GM18951 (cell line): Measurements from ENCODE around the gene PHF21B.
"Not testable (repeated sequence)": the region's sequence is repeated elsewhere in the genome, so short reads cannot be mapped to it uniquely, and the experiment has no call there.

Experiments
- POLR2A ChIP-seq: IDR thresholded peaks from 4 replicates; pipeline ENCODE4 v1.6.1; 2011; ENCODE audit warnings: mild to moderate bottlenecking; ENCODE audit not compliant: insufficient read length, insufficient read depth; ENCODE audit errors: extremely low read depth
- in situ Hi-C: fragments of 300-500 bp; cut with MboI; formaldehyde crosslinking; loops from one replicate; pipeline ENCODE4 v1.12.0; 2022; ENCODE audit warnings: low sequenced_read_pairs, mixed read lengths, inconsistent platforms; ENCODE audit not compliant: unreplicated experiment

The PHF21B gene

GRCh38 chr22:44927463-44928135, 82.2 kb downstream of the PHF21B start:
- in situ Hi-C loops = no loop called here
- TF ChIP-seq POLR2A = no peak

- TF ChIP-seq POLR2A = no peak
- in situ Hi-C loops = no loop called here
These were observed 83.1 kb downstream of the PHF21B start for GRCh38 chr22:44926491-44927415.

- TF ChIP-seq POLR2A = no peak
- in situ Hi-C loops = no loop called here
These were observed 83.7 kb downstream of the PHF21B start for GRCh38 chr22:44926124-44926475.

- no peak for TF ChIP-seq POLR2A
- in situ Hi-C loops = no loop called here
These were observed 84.2 kb downstream of the PHF21B start for GRCh38 chr22:44925465-44926123.

- in situ Hi-C loops = no loop called here
- no peak for TF ChIP-seq POLR2A
These were observed 85.1 kb downstream of the PHF21B start for GRCh38 chr22:44924710-44925109.

- no peak for TF ChIP-seq POLR2A
- in situ Hi-C loops = no loop called here
These were observed 85.7 kb downstream of the PHF21B start for GRCh38 chr22:44924098-44924497.

GRCh38 chr22:44921766-44922165, 88.0 kb downstream of the PHF21B start:
- in situ Hi-C loops = not testable (repeated sequence)

- in situ Hi-C loops = no loop called here
- no peak for TF ChIP-seq POLR2A
These were observed 89.6 kb downstream of the PHF21B start for GRCh38 chr22:44920183-44920582.

GRCh38 chr22:44919691-44920090, 90.1 kb downstream of the PHF21B start:
- in situ Hi-C loops = no loop called here
- TF ChIP-seq POLR2A = no peak

- TF ChIP-seq POLR2A = no peak
- in situ Hi-C loops = no loop called here
These were observed 90.8 kb downstream of the PHF21B start for GRCh38 chr22:44918925-44919392.

GRCh38 chr22:44918166-44918924, 91.5 kb downstream of the PHF21B start:
- in situ Hi-C loops = no loop called here
- TF ChIP-seq POLR2A = no peak

GRCh38 chr22:44917372-44918165, 92.2 kb downstream of the PHF21B start:
- in situ Hi-C loops = no loop called here
- no peak for TF ChIP-seq POLR2A
